ENCODE data around the gene UQCC2. TPM values are rescaled to one million over a fixed set of nuclear protein-coding genes. Genes with fewer than 3 reads are reported as not detected.

Gene UQCC2
- total and polyA plus RNA-seq, 7 experiments from 2014 or later = 15.7 to 79.8 (median 27.6) TPM

GRCh38 chr6:33713786-33714185, 2.3 kb upstream of the UQCC2 start:
- H3K4me3 ChIP-seq (ENCODE audit: low read length) = no peak overlapping the region
- CTCF ChIA-PET = interaction anchor here (0.7 to 1.4 kb wide), 4 partner anchors 11 to 134 kb away, joined by 3 to 5 read pairs (median 3); partner anchors contain the start of gene BAK1
- POLR2A ChIA-PET = interaction anchor here (0.8 to 1.0 kb wide), 3 partner anchors 10 to 143 kb away, joined by 3 to 4 read pairs (median 4); no protein-coding TSS in a partner anchor
- no peaks in the 10 kb centered on the region for H3K9me3 ChIP-seq (ENCODE audit: control insufficient read depth in 2 of 3, low read length in 3 of 3)
- peaks cover 9 to 11% of the 10 kb centered on the region in 2 donors for H3K4me1 ChIP-seq (ENCODE audit: control insufficient read depth in 2 of 2, insufficient read depth in 2 of 2, low read length in 2 of 2)
- DNase-seq (no peak), ATAC-seq (no peak)
- peaks cover 0 to 5% (median 0%) of the 10 kb centered on the region in 11 donors for H3K9me3 Mint-ChIP-seq
- H3K4me1 Mint-ChIP-seq = peaks cover 19 to 32% (median 26%) of the 10 kb centered on the region in 7 donors
- H3K27ac Mint-ChIP-seq = peak overlapping the region in 2 of 9 donors; percentile 5 to 23
- H3K36me3 ChIP-seq (ENCODE audit: control insufficient read depth in 2 of 3, insufficient read depth in 3 of 3, low read length in 3 of 3) = peaks cover 0 to 11% (median 0%) of the 10 kb centered on the region in 3 experiments
- no peaks in the 10 kb centered on the region for H3K27me3 ChIP-seq (ENCODE audit: control insufficient read depth in 2 of 2, insufficient read depth in 2 of 2, low read length in 2 of 2)
- intact Hi-C loops (cut with micrococcal nuclease) = loop anchor here (2.0 to 10.0 kb wide), 6 partner anchors 57 to 524 kb away; partner anchors contain the start of genes CUTA (in 1 of the 2), HMGA1 (in 1 of the 2), HSD17B8 (in 1 of the 2) and PHF1 (in 1 of the 2)
- peaks cover 0 to 10% (median 5%) of the 10 kb centered on the region in 5 donors for H3K36me3 Mint-ChIP-seq
- no peak overlapping the region for H3K27ac ChIP-seq (ENCODE audit: low read depth, low read length)
- no peak overlapping the region for H3K4me3 Mint-ChIP-seq
- peaks cover 0 to 15% (median 0%) of the 10 kb centered on the region in 5 donors for H3K27me3 Mint-ChIP-seq

GRCh38 chr6:33712914-33713313, 1.4 kb upstream of the UQCC2 start:
- DNase-seq (no peak), ATAC-seq (no peak)
- Mint-ChIP-seq H3K36me3 (peaks cover 0 to 14% (median 7%) of the 10 kb centered on the region in 5 donors), H3K9me3 (peaks cover 0 to 2% (median 0%) of the 10 kb centered on the region in 11 donors), H3K4me3 (peak overlapping the region in 1 of 10 donors; percentile 29), H3K4me1 (peaks cover 21 to 40% (median 30%) of the 10 kb centered on the region in 7 donors), H3K27me3 (peaks cover 0 to 9% (median 0%) of the 10 kb centered on the region in 5 donors), H3K27ac (peak overlapping the region in 2 of 9 donors; percentile 26 to 44)
- no peaks in the 10 kb centered on the region for H3K27me3 ChIP-seq (ENCODE audit: control insufficient read depth in 2 of 2, insufficient read depth in 2 of 2, low read length in 2 of 2)
- ChIA-PET CTCF (interaction anchor here (0.9 to 2.8 kb wide), 3 partner anchors 12 to 58 kb away, joined by 3 to 30 read pairs (median 5); partner anchors contain the start of gene IP6K3), POLR2A (interaction anchor here (0.8 kb wide), 1 partner anchor 142 kb away, joined by 3 read pairs; no protein-coding TSS in a partner anchor)
- no peak overlapping the region for H3K27ac ChIP-seq (ENCODE audit: low read depth, low read length)
- intact Hi-C loops (cut with micrococcal nuclease) = loop anchor here (2.0 to 10.0 kb wide), 6 partner anchors 58 to 524 kb away; partner anchors contain the start of genes CUTA (in 1 of the 2), HMGA1 (in 1 of the 2), HSD17B8 (in 1 of the 2) and PHF1 (in 1 of the 2)
- H3K4me3 ChIP-seq (ENCODE audit: low read length) = no peak overlapping the region
- no peaks in the 10 kb centered on the region for H3K9me3 ChIP-seq (ENCODE audit: control insufficient read depth in 2 of 3, low read length in 3 of 3)
- peaks cover 9 to 11% of the 10 kb centered on the region in 2 donors for H3K4me1 ChIP-seq (ENCODE audit: control insufficient read depth in 2 of 2, insufficient read depth in 2 of 2, low read length in 2 of 2)
- peaks cover 0 to 19% (median 0%) of the 10 kb centered on the region in 3 experiments for H3K36me3 ChIP-seq (ENCODE audit: control insufficient read depth in 2 of 3, insufficient read depth in 3 of 3, low read length in 3 of 3)

DNA sequence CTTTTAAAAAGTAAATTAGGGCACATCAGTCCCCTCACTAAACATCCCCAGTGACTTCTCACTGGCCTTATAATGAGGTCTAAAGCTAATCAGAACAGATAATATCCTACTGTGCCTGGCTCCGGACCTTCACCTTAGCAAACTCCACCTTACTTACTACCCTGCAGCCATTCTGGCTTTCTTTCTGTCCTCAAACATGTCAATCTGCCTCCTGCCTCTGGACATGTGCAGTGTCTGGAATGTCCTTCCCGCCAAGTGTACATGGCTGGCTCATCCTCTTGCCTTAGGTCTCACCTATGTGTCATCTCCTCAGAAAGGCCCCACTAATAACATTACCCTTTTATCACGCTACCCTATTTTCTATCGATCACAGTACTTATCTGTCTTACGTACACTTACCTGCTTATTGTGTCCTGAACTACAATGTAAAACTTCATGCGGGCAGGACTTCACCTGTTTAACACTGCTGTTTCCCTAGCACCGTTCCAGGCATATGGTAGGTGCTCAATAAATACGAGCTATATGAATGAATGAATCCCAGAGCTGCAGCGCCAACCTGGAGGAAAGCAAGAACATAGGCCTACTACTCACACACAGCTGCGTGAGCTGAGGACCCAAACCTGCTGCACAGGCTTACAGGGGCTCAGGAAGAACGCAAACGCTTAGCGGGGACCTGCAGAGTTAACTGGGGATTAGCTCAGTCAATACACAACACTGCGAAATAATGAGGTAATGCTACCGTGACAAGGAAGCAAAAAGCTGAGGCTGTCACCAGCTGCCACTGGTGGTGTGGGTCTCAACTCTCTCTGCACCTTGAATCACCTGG, 991 bp downstream of the UQCC2 start:
- H3K4me1 Mint-ChIP-seq = peaks cover 24 to 56% (median 40%) of the 10 kb centered on the region in 7 donors
- Histone ChIP-seq H3K36me3 (ENCODE audit: control insufficient read depth in 2 of 3, insufficient read depth in 3 of 3, low read length in 3 of 3) (peaks cover 0 to 27% (median 0%) of the 10 kb centered on the region in 3 experiments), H3K4me3 (ENCODE audit: low read length) (peak overlapping the region; percentile 83), H3K4me1 (ENCODE audit: control insufficient read depth in 2 of 2, insufficient read depth in 2 of 2, low read length in 2 of 2) (peaks cover 9 to 11% of the 10 kb centered on the region in 2 donors), H3K27me3 (ENCODE audit: control insufficient read depth in 2 of 2, insufficient read depth in 2 of 2, low read length in 2 of 2) (no peaks in the 10 kb centered on the region), H3K9me3 (ENCODE audit: control insufficient read depth in 2 of 3, low read length in 3 of 3) (no peaks in the 10 kb centered on the region), H3K27ac (ENCODE audit: low read depth, low read length) (peak overlapping the region; percentile 91)
- CTCF ChIA-PET = interaction anchor here (0.7 to 2.8 kb wide), 18 partner anchors 9 to 453 kb away, joined by 3 to 30 read pairs (median 7); partner anchors contain the start of genes BAK1 and IP6K3
- POLR2A ChIA-PET = interaction anchor here (0.5 to 5.9 kb wide), 20 partner anchors 10 to 439 kb away, joined by 3 to 53 read pairs (median 4); partner anchors contain the start of genes CUTA, ITPR3, LEMD2 and RPS18
- H3K4me3 Mint-ChIP-seq = peak overlapping the region; percentile 94 to 99 (median 98)
- intact Hi-C loops (cut with micrococcal nuclease) = loop anchor here (1.0 to 10.0 kb wide), 15 partner anchors 13 to 527 kb away; partner anchors contain the start of genes CUTA (in 2 of the 2), LEMD2 (in 2 of the 2), HMGA1 (in 1 of the 2) and HSD17B8 (in 1 of the 2)
- peaks cover 0 to 22% (median 7%) of the 10 kb centered on the region in 5 donors for H3K36me3 Mint-ChIP-seq
- H3K27ac Mint-ChIP-seq = peak overlapping the region; percentile 94 to 98 (median 98)
- peaks cover 0 to 9% (median 0%) of the 10 kb centered on the region in 5 donors for H3K27me3 Mint-ChIP-seq
- DNase-seq (no peak), ATAC-seq (no peak)
- H3K9me3 Mint-ChIP-seq = peaks cover 0 to 2% (median 0%) of the 10 kb centered on the region in 11 donors

GRCh38 chr6:33709605-33710295, 1.8 kb downstream of the UQCC2 start:
- Histone ChIP-seq H3K36me3 (ENCODE audit: control insufficient read depth in 2 of 3, insufficient read depth in 3 of 3, low read length in 3 of 3) (peaks cover 0 to 27% (median 0%) of the 10 kb centered on the region in 3 experiments), H3K27me3 (ENCODE audit: control insufficient read depth in 2 of 2, insufficient read depth in 2 of 2, low read length in 2 of 2) (no peaks in the 10 kb centered on the region), H3K9me3 (ENCODE audit: control insufficient read depth in 2 of 3, low read length in 3 of 3) (no peaks in the 10 kb centered on the region), H3K4me1 (ENCODE audit: control insufficient read depth in 2 of 2, insufficient read depth in 2 of 2, low read length in 2 of 2) (peaks cover 9 to 11% of the 10 kb centered on the region in 2 donors), H3K4me3 (ENCODE audit: low read length) (no peak overlapping the region), H3K27ac (ENCODE audit: low read depth, low read length) (no peak overlapping the region)
- peak overlapping the region; percentile 1 to 99 (median 95) for H3K4me3 Mint-ChIP-seq
- no peak for ATAC-seq
- peaks cover 24 to 56% (median 40%) of the 10 kb centered on the region in 7 donors for H3K4me1 Mint-ChIP-seq
- H3K27ac Mint-ChIP-seq = peak overlapping the region in 3 of 9 donors; percentile 38 to 96 (median 94)
- peaks cover 0 to 22% (median 7%) of the 10 kb centered on the region in 5 donors for H3K36me3 Mint-ChIP-seq
- H3K9me3 Mint-ChIP-seq = peaks cover 0 to 2% (median 0%) of the 10 kb centered on the region in 11 donors
- intact Hi-C loops (cut with micrococcal nuclease) = loop anchor here (2.0 to 10.0 kb wide), 7 partner anchors 13 to 528 kb away; partner anchors contain the start of genes CUTA (in 1 of the 2), HMGA1 (in 1 of the 2), HSD17B8 (in 1 of the 2) and KIFC1 (in 1 of the 2)
- POLR2A ChIA-PET = interaction anchor here (1.4 to 5.9 kb wide), 2 partner anchors 16 to 17 kb away, joined by 5 to 53 read pairs; no protein-coding TSS in a partner anchor
- DNase-seq = no peak
- peaks cover 0 to 9% (median 0%) of the 10 kb centered on the region in 5 donors for H3K27me3 Mint-ChIP-seq
- CTCF ChIA-PET = interaction anchor here (2.0 to 2.5 kb wide), 2 partner anchors 8 to 13 kb away, joined by 7 to 16 read pairs; no protein-coding TSS in a partner anchor

- peaks cover 0 to 33% (median 0%) of the 10 kb centered on the region in 3 experiments for H3K36me3 ChIP-seq (ENCODE audit: control insufficient read depth in 2 of 3, insufficient read depth in 3 of 3, low read length in 3 of 3)
- peaks cover 0 to 5% (median 0%) of the 10 kb centered on the region in 5 donors for H3K27me3 Mint-ChIP-seq
- no peak overlapping the region for H3K4me3 ChIP-seq (ENCODE audit: low read length)
- H3K9me3 Mint-ChIP-seq = peaks cover 0 to 2% (median 0%) of the 10 kb centered on the region in 11 donors
- peaks cover 9 to 11% of the 10 kb centered on the region in 2 donors for H3K4me1 ChIP-seq (ENCODE audit: control insufficient read depth in 2 of 2, insufficient read depth in 2 of 2, low read length in 2 of 2)
- H3K27ac Mint-ChIP-seq = peak overlapping the region in 1 of 9 donors; percentile 62
- intact Hi-C loops (cut with micrococcal nuclease) = no loop called here
- H3K36me3 Mint-ChIP-seq = peaks cover 0 to 22% (median 10%) of the 10 kb centered on the region in 5 donors
- H3K4me1 Mint-ChIP-seq = peaks cover 26 to 60% (median 42%) of the 10 kb centered on the region in 7 donors
- no peaks in the 10 kb centered on the region for H3K9me3 ChIP-seq (ENCODE audit: control insufficient read depth in 2 of 3, low read length in 3 of 3)
- H3K4me3 Mint-ChIP-seq = peak overlapping the region in 3 of 10 donors; percentile 4 to 26 (median 19)
- DNase-seq (no peak), ATAC-seq (no peak)
- ChIA-PET POLR2A (interaction anchor here (1.3 to 5.9 kb wide), 2 partner anchors 16 to 121 kb away, joined by 3 to 53 read pairs; no protein-coding TSS in a partner anchor), CTCF (interaction anchor here (0.5 to 0.8 kb wide), 2 partner anchors 16 to 35 kb away, joined by 4 read pairs; no protein-coding TSS in a partner anchor)
- H3K27ac ChIP-seq (ENCODE audit: low read depth, low read length) = no peak overlapping the region
- H3K27me3 ChIP-seq (ENCODE audit: control insufficient read depth in 2 of 2, insufficient read depth in 2 of 2, low read length in 2 of 2) = no peaks in the 10 kb centered on the region
Observed at GRCh38 chr6:33708516-33709204, 2.8 kb downstream of the UQCC2 start.
